Gastroesophageal sphincter (tissue), 4 donors: ENCODE data around the gene LRCH2. TPM values are rescaled to one million over a fixed set of nuclear protein-coding genes. Genes with fewer than 3 reads are reported as not detected.
"Not testable (repeated sequence)": the region's sequence is repeated elsewhere in the genome, so short reads cannot be mapped to it uniquely, and the experiment has no call there.

Experiments used
- ATAC-seq: fragments of 150-250 bp; one replicate; pipeline ENCODE4 v1.9.1; 2016; ENCODE audit warnings: mild to moderate bottlenecking, moderate library complexity
- H3K27ac ChIP-seq, 4 donors: fragments of 200-600 bp; sonication (generic) in 3 of 4; 1 replicate in 3 of 4; 2 replicates in 1 of 4; pipeline ENCODE4 v1.5.1; 2016 to 2019
- H3K27me3 ChIP-seq: fragments of 200-600 bp; sonication (generic); one replicate; pipeline ENCODE4 v1.5.1; 2019
- H3K36me3 ChIP-seq, 2 donors: fragments of 200-600 bp; sonication (generic); one replicate each; pipeline ENCODE4 v1.5.1; 2019; ENCODE audit warnings: control low read depth in 1 of 2
- H3K4me1 ChIP-seq, 3 donors: fragments of 200-600 bp; sonication (generic); 1 replicate in 2 of 3; 2 replicates in 1 of 3; pipeline ENCODE4 v1.5.1; 2016 to 2019; ENCODE audit warnings: control low read depth in 2 of 3
- H3K4me3 ChIP-seq, 2 donors: fragments of 200-600 bp; sonication (generic); one replicate each; pipeline ENCODE4 v1.5.1; 2019; ENCODE audit warnings: mild to moderate bottlenecking in 1 of 2, moderate library complexity in 1 of 2
- H3K9me3 ChIP-seq, 3 donors: fragments of 200-600 bp; sonication (generic); one replicate each; pipeline ENCODE4 v1.5.1; 2017 to 2019; ENCODE audit warnings: control low read depth in 2 of 3
- EP300 ChIP-seq: sonication (generic); formaldehyde crosslinking; IDR thresholded peaks from one replicate; pipeline ENCODE4 v1.6.1; 2017; ENCODE audit warnings: antibody characterized with exemption, mild to moderate bottlenecking
- POLR2A ChIP-seq, 2 donors: fragments of 450-650 bp; IDR thresholded peaks; one replicate each; pipeline ENCODE4 v1.6.1; 2017; ENCODE audit warnings: antibody characterized with exemption in 2 of 2, mild to moderate bottlenecking in 2 of 2, moderate library complexity in 1 of 2
- POLR2AphosphoS5 ChIP-seq: sonication (generic); formaldehyde crosslinking; IDR thresholded peaks from one replicate; pipeline ENCODE4 v1.6.1; 2017; ENCODE audit warnings: antibody characterized with exemption
- WGBS, 2 donors: methylation state at CpG; one replicate each; pipeline ENCODE4 v1.1.5; 2018; ENCODE audit warnings: low coverage in 1 of 2; 5-methylcytosine and 5-hydroxymethylcytosine counted together
- total RNA-seq, 4 donors: library from RNA; depleted of rRNA; stranded (reverse); fragments of >200 nt; gene quantifications; one replicate each; pipeline ENCODE4 v1.1.0, GENCODE V29; 2016
- TF ChIP-seq, protein P1 (sequence below), 4 experiments: fragments of 200-600 bp in 2 of 4; fragments of 450-650 bp in 2 of 4; sonication (generic) in 1 of 4; IDR thresholded peaks; one replicate each; pipeline ENCODE4 v1.5.1; 2017 to 2019; ENCODE audit warnings: antibody characterized with exemption in 4 of 4, mild to moderate bottlenecking in 2 of 4, moderate library complexity in 2 of 4

The LRCH2 gene
- total RNA-seq, 4 donors from 2014 or later: 10.8 to 17.1 (median 14.5) TPM

DNA sequence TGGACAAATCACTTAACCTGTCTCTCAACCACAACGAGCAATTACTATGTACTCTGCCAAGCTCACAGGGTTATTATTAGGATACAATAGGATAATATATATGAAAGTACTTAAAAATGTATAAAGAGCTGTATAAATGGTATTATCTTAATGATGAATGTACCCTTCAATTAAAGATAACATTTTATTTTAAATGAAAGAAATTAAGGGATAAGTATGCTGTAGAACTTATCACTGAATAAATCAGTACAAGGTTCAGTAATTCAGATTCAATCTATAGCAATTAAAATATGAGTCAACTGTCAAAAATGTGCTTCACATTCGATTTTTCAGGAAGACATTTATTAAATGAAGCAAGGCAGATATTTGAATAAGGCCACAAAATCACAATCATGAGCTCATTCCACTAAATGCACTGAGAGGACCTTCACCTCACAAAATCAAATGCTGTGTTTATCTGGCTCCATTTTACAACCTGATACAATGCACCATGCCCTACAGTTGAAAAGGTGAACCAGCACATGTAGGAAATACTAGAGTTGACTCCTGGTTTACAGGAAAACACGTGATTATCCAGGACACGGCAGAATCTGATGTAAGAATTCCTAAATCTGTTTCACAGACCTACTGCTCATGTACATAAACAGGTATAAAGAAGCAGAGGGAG, 4.4 kb downstream of the LRCH2 start:
- no peak overlapping the region for H3K27ac ChIP-seq
- WGBS, 2 donors: 22 to 27% methylated on average over 2 to 3 of the region's 4 CpGs
- no peak overlapping the region for H3K4me3 ChIP-seq
- H3K4me1 ChIP-seq: peaks cover 0 to 28% (median 0%) of the 10 kb centered on the region in 3 donors
- TF ChIP-seq POLR2A (IDR thresholded peaks at IDR 0.05): no peak
- TF ChIP-seq, protein P1, sequence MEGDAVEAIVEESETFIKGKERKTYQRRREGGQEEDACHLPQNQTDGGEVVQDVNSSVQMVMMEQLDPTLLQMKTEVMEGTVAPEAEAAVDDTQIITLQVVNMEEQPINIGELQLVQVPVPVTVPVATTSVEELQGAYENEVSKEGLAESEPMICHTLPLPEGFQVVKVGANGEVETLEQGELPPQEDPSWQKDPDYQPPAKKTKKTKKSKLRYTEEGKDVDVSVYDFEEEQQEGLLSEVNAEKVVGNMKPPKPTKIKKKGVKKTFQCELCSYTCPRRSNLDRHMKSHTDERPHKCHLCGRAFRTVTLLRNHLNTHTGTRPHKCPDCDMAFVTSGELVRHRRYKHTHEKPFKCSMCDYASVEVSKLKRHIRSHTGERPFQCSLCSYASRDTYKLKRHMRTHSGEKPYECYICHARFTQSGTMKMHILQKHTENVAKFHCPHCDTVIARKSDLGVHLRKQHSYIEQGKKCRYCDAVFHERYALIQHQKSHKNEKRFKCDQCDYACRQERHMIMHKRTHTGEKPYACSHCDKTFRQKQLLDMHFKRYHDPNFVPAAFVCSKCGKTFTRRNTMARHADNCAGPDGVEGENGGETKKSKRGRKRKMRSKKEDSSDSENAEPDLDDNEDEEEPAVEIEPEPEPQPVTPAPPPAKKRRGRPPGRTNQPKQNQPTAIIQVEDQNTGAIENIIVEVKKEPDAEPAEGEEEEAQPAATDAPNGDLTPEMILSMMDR (IDR thresholded peaks at IDR 0.05): no peak
- no peak for TF ChIP-seq EP300
- no peak for TF ChIP-seq POLR2AphosphoS5
- no peaks in the 10 kb centered on the region for H3K36me3 ChIP-seq
- ATAC-seq: no peak
- no peaks in the 10 kb centered on the region for H3K27me3 ChIP-seq
- no peaks in the 10 kb centered on the region for H3K9me3 ChIP-seq

DNA sequence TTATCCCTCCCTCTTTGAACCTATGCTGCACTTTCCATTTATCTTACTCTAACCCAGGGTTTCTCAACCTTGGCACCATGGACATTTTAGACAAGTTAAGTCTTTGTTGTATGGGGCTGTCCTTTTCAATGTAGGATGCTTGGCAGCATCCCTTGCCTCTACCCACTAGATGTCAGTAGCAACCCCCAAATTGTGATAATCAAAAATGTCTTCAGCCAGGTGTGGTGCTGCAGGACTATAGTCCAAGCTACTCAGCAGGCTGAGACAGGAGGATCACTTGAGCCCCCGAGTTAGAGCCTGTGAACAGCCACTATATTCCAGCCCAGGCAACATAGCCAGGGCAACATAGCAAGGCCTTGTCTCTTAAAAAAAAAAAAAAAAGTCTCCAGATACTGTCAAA, 7.0 kb downstream of the LRCH2 start:
- 0% methylated on average over 1 of the region's 1 CpG; no CpG with 5 or more reads in 1 of the 2 donors for WGBS, 2 donors
- no peak for ATAC-seq
- TF ChIP-seq, protein P1 (IDR thresholded peaks at IDR 0.05): peak in 1 of 4 experiments; percentile 47
- no peak for TF ChIP-seq EP300
- H3K27me3 ChIP-seq: no peaks in the 10 kb centered on the region
- H3K4me3 ChIP-seq: no peak overlapping the region
- H3K27ac ChIP-seq: no peak overlapping the region
- no peaks in the 10 kb centered on the region for H3K9me3 ChIP-seq
- H3K4me1 ChIP-seq: peaks cover 0 to 21% (median 0%) of the 10 kb centered on the region in 3 donors
- H3K36me3 ChIP-seq: no peaks in the 10 kb centered on the region

DNA sequence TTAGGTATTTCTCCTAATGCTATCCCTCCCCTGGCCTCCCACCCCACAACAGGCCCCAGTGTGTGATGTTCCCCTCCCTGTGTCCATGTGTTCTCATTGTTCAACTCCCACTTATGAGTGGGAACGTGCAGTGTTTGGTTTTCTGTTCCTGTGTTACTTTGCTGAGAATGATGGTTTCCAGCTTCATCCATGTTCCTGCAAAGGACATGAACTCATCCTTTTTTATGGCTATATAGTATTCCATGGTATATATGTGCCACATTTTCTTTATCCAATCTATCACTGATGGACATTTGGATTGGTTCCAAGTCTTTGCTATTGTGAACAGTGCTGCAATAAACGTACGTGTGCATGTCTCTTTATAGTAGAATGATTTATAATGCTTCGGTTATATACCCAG, 16.6 kb downstream of the LRCH2 start:
- H3K36me3 ChIP-seq, ATAC-seq: not testable (repeated sequence)
- WGBS, 2 donors: 73% methylated on average over 4 of the region's 4 CpGs; no CpG with 5 or more reads in 1 of the 2 donors

GRCh38 chrX:115214605-115215004, 19.3 kb downstream of the LRCH2 start:
- no peaks in the 10 kb centered on the region for H3K27me3 ChIP-seq
- WGBS, 2 donors: 51 to 70% methylated on average over 1 to 3 of the region's 3 CpGs
- H3K4me3 ChIP-seq: no peak overlapping the region
- no peaks in the 10 kb centered on the region for H3K36me3 ChIP-seq
- H3K27ac ChIP-seq: no peak overlapping the region
- no peaks in the 10 kb centered on the region for H3K9me3 ChIP-seq
- TF ChIP-seq, protein P1 (IDR thresholded peaks at IDR 0.05): no peak
- TF ChIP-seq POLR2A (IDR thresholded peaks at IDR 0.05): no peak
- no peak for TF ChIP-seq EP300
- no peak for TF ChIP-seq POLR2AphosphoS5
- ATAC-seq: no peak
- H3K4me1 ChIP-seq: no peaks in the 10 kb centered on the region

More for the DNA sequence above, 16.6 kb downstream of the LRCH2 start:
- H3K27me3 ChIP-seq, H3K4me1 ChIP-seq, H3K27ac ChIP-seq, H3K9me3 ChIP-seq, H3K4me3 ChIP-seq: not testable (repeated sequence)

GRCh38 chrX:115214151-115214550, 19.7 kb downstream of the LRCH2 start:
- H3K36me3 ChIP-seq: no peaks in the 10 kb centered on the region
- no peak for ATAC-seq
- no peak overlapping the region for H3K27ac ChIP-seq
- 75 to 100% methylated on average over 1 of the region's 1 CpG for WGBS, 2 donors
- TF ChIP-seq POLR2A (IDR thresholded peaks at IDR 0.05) (no peak), POLR2AphosphoS5 (no peak), EP300 (no peak)
- TF ChIP-seq, protein P1 (IDR thresholded peaks at IDR 0.05): no peak
- H3K4me3 ChIP-seq: no peak overlapping the region
- H3K9me3 ChIP-seq: no peaks in the 10 kb centered on the region
- no peaks in the 10 kb centered on the region for H3K27me3 ChIP-seq
- H3K4me1 ChIP-seq: no peaks in the 10 kb centered on the region

GRCh38 chrX:115209547-115209946, 24.3 kb downstream of the LRCH2 start:
- not testable (repeated sequence) for H3K9me3 ChIP-seq, H3K27ac ChIP-seq, ATAC-seq, H3K4me1 ChIP-seq, H3K36me3 ChIP-seq, H3K4me3 ChIP-seq, H3K27me3 ChIP-seq
